ENCODE measurements around the gene NUTM1. TPM values are rescaled to one million over a fixed set of nuclear protein-coding genes. Genes with fewer than 3 reads are reported as not detected.
A peak's percentile ranks its signal among the peaks of the same experiment; 100 is the strongest.

NUTM1 gene
- total RNA-seq, 1 experiment from 2014 or later, result 0.46 TPM

- TF ChIP-seq GABPB1 (CRISPR knock-in tag; IDR thresholded peaks at IDR 0.05), result peak; percentile 63
- peak; percentile 98 for TF ChIP-seq CTCF (IDR thresholded peaks at IDR 0.05)
- no peak for TF ChIP-seq TP53 (CRISPR knock-in tag; IDR thresholded peaks at IDR 0.05)
- peak; percentile 97 for TF ChIP-seq USF2 (CRISPR knock-in tag; IDR thresholded peaks at IDR 0.05)
- no peak for TF ChIP-seq ZNF138 (CRISPR knock-in tag; conservative IDR thresholded peaks at IDR 0.05)
- no peak for TF ChIP-seq IRF1 (CRISPR knock-in tag; IDR thresholded peaks at IDR 0.05)
- no peak for TF ChIP-seq JUN (CRISPR knock-in tag; IDR thresholded peaks at IDR 0.05)
- TF ChIP-seq ZNF281 (CRISPR knock-in tag; IDR thresholded peaks at IDR 0.05), result peak; percentile 87; the same call in 1 of the 2 replicates
- TF ChIP-seq E2F5 (CRISPR knock-in tag; IDR thresholded peaks at IDR 0.05), result peak; percentile 31; the same call in 1 of the 2 replicates
- no peak for TF ChIP-seq NR2C2 (CRISPR knock-in tag; IDR thresholded peaks at IDR 0.05)
- no peak for TF ChIP-seq FOXJ3 (CRISPR knock-in tag; IDR thresholded peaks at IDR 0.05; ENCODE audit: borderline replicate concordance)
- TF ChIP-seq ZNF532 (CRISPR knock-in tag; IDR thresholded peaks at IDR 0.05; ENCODE audit: borderline replicate concordance), result no peak
- TF ChIP-seq HMGXB4 (CRISPR knock-in tag; IDR thresholded peaks at IDR 0.05), result peak; percentile 56; the same call in 1 of the 2 replicates
- peak; percentile 98 for TF ChIP-seq MAX (CRISPR knock-in tag; IDR thresholded peaks at IDR 0.05)
- peak; percentile 66; the same call in 1 of the 2 replicates for TF ChIP-seq FOXP1 (CRISPR knock-in tag; IDR thresholded peaks at IDR 0.05; ENCODE audit: borderline replicate concordance)
- no peak for TF ChIP-seq E2F4 (CRISPR knock-in tag; IDR thresholded peaks at IDR 0.05; ENCODE audit: borderline replicate concordance, low read depth)
- TF ChIP-seq TEAD1 (CRISPR knock-in tag; IDR thresholded peaks at IDR 0.05), result peak; percentile 88; the same call in 1 of the 2 replicates
- no peak for TF ChIP-seq OVOL2 (CRISPR knock-in tag; IDR thresholded peaks at IDR 0.05; ENCODE audit: borderline replicate concordance)
These were observed at the start of gene NUTM1, which contains the start of gene NOP10 (continued) for GRCh38 chr15:34342737-34343575.
